Measurements from ENCODE around the gene KCP. TPM values are rescaled to one million over a fixed set of nuclear protein-coding genes. Genes with fewer than 3 reads are reported as not detected.
"Not testable (repeated sequence)": the region's sequence is repeated elsewhere in the genome, so short reads cannot be mapped to it uniquely, and the experiment has no call there.

The KCP gene
- total and polyA plus RNA-seq, 3 experiments from 2014 or later, result 0.84 to 1.1 TPM; not detected in 1

DNA sequence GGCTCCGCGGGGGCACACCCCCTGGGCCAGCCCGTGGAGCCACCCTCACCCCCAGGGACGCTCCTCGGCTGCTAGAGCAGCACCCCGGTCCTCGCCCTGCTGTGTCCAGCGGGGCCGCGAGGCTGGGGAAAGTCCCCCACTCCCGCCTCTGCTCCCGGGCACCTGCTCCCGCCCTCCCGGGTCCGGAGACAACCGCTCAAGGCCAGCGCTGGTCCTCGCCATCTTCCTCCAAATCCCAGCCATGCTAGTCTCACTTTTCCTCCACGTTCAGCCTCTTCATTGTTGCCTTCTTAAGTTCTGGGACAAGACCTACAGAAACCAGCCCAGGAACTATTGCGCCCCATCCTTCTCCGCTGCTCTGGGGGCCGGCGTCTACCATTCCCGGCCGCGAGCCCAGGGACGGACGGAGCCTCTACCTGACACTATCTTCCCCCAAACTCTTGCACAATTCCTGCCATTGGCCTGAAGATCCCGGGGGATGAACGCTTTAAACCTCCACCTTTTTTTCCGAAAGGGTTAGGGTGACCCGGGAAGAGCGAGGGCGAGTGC, 4.8 kb upstream of the KCP start:
- Histone ChIP-seq H3K4me3 (ENCODE audit: low read length) (no peak overlapping the region), H3K36me3 (ENCODE audit: insufficient read depth, low read length) (no peaks in the 10 kb centered on the region), H3K27ac (ENCODE audit: low read depth, low read length) (no peak overlapping the region), H3K27me3 (ENCODE audit: insufficient read depth, low read length, poor library complexity, severe bottlenecking) (peaks cover 24% of the 10 kb centered on the region), H3K4me1 (ENCODE audit: insufficient read depth, low read length) (no peaks in the 10 kb centered on the region), H3K9me3 (ENCODE audit: low read length) (no peaks in the 10 kb centered on the region)
- ChIA-PET POLR2A (no interaction called here), CTCF (no interaction called here)
- peak overlapping the region in 1 of 8 donors; percentile 64 for H3K27ac Mint-ChIP-seq
- H3K4me1 Mint-ChIP-seq, result peaks cover 7 to 19% (median 13%) of the 10 kb centered on the region in 3 donors
- no peaks in the 10 kb centered on the region for H3K9me3 Mint-ChIP-seq
- peak in 1 of 5 donors; percentile 30 for DNase-seq
- peaks cover 36 to 55% of the 10 kb centered on the region in 2 donors for H3K27me3 Mint-ChIP-seq
- no peaks in the 10 kb centered on the region for H3K36me3 Mint-ChIP-seq
- peak overlapping the region in 6 of 7 donors; percentile 55 to 82 (median 65) for H3K4me3 Mint-ChIP-seq

DNA sequence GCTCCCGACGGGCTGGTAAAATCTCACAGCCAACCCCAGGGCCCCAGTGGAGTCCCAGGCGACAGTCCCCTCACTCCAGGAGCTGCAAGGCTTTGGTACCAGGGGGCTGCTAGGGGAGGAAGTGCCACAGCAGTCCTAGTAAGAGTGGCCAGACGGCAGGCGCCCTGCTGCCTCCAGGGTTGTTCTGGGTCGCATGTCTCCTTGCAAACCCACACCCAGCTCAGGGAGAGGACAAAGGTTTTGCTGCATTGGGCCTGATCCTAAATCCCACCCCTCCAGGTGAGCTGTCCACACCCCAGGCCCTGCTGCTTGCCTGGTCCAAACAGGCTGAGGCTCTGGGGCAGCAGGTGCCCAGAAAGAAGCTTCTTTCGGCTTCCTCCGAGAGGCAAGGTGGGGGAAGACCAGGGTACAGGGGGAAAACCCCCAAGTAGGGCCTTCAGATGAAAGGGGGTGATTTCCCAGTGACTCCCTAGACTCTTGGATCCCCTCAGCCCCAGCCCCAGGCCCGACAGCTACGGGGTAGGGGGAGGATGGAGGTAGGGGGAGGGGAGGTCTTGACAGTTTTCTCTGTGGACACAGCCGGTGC, 4.2 kb upstream of the KCP start:
- H3K36me3 ChIP-seq (ENCODE audit: insufficient read depth, low read length), result no peaks in the 10 kb centered on the region
- no peaks in the 10 kb centered on the region for H3K36me3 Mint-ChIP-seq
- H3K27me3 ChIP-seq (ENCODE audit: insufficient read depth, low read length, poor library complexity, severe bottlenecking), result peaks cover 24% of the 10 kb centered on the region
- H3K9me3 Mint-ChIP-seq, result no peaks in the 10 kb centered on the region
- ChIA-PET POLR2A (no interaction called here), CTCF (no interaction called here)
- peaks cover 7 to 19% (median 13%) of the 10 kb centered on the region in 3 donors for H3K4me1 Mint-ChIP-seq
- H3K4me3 Mint-ChIP-seq, result peak overlapping the region in 3 of 7 donors; percentile 22 to 54 (median 37)
- no peaks in the 10 kb centered on the region for H3K9me3 ChIP-seq (ENCODE audit: low read length)
- no peak overlapping the region for H3K27ac ChIP-seq (ENCODE audit: low read depth, low read length)
- no peak overlapping the region for H3K4me3 ChIP-seq (ENCODE audit: low read length)
- H3K27ac Mint-ChIP-seq, result no peak overlapping the region
- H3K4me1 ChIP-seq (ENCODE audit: insufficient read depth, low read length), result no peaks in the 10 kb centered on the region
- peak in 1 of 5 donors; percentile 42 for DNase-seq
- H3K27me3 Mint-ChIP-seq, result peaks cover 40 to 59% of the 10 kb centered on the region in 2 donors

DNA sequence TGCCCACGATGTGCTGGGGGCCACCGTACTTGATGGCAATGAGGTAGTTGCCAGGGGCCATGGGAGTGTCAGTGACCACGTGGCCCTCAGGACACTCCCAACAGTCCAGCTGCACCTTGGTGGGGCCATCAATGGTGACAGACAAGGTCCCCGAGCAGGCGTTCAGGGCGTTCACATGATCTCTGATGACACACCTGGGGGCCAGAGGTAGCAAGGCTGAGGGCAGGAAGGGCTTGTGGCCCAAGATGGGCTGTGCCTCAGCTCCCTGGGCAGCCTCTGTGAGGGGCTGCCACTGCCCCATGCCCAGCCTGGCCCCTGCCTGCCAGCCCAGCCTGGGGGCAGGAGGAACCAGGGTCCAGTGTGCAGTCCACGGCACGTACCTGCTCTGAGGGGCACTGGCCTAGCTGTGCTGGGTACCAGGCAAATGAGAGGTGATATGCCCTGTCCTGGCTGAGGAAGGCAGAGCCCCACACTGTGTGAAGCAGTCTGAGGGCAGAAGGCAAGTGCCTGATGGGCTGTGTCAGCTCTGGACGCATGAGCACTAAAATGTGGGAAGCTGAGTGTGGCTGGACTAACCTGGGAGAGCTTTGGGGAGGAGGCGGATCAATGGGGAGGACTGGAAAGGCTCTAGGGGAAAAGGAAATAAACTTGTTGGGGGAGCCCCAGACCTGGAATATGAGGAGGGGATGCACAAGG, 3.5 kb upstream of the KCP start:
- H3K36me3 ChIP-seq (ENCODE audit: insufficient read depth, low read length), result no peaks in the 10 kb centered on the region
- Mint-ChIP-seq H3K27ac (no peak overlapping the region), H3K4me3 (peak overlapping the region in 1 of 7 donors; percentile 22), H3K27me3 (peaks cover 47 to 65% of the 10 kb centered on the region in 2 donors), H3K4me1 (peaks cover 7 to 19% (median 13%) of the 10 kb centered on the region in 3 donors), H3K36me3 (no peaks in the 10 kb centered on the region), H3K9me3 (no peaks in the 10 kb centered on the region)
- CTCF ChIA-PET, result no interaction called here
- no peak overlapping the region for H3K4me3 ChIP-seq (ENCODE audit: low read length)
- peak in 1 of 5 donors; percentile 44 for DNase-seq
- H3K27ac ChIP-seq (ENCODE audit: low read depth, low read length), result no peak overlapping the region
- no peaks in the 10 kb centered on the region for H3K9me3 ChIP-seq (ENCODE audit: low read length)
- H3K27me3 ChIP-seq (ENCODE audit: insufficient read depth, low read length, poor library complexity, severe bottlenecking), result peaks cover 24% of the 10 kb centered on the region
- no peaks in the 10 kb centered on the region for H3K4me1 ChIP-seq (ENCODE audit: insufficient read depth, low read length)
- POLR2A ChIA-PET, result no interaction called here

DNA sequence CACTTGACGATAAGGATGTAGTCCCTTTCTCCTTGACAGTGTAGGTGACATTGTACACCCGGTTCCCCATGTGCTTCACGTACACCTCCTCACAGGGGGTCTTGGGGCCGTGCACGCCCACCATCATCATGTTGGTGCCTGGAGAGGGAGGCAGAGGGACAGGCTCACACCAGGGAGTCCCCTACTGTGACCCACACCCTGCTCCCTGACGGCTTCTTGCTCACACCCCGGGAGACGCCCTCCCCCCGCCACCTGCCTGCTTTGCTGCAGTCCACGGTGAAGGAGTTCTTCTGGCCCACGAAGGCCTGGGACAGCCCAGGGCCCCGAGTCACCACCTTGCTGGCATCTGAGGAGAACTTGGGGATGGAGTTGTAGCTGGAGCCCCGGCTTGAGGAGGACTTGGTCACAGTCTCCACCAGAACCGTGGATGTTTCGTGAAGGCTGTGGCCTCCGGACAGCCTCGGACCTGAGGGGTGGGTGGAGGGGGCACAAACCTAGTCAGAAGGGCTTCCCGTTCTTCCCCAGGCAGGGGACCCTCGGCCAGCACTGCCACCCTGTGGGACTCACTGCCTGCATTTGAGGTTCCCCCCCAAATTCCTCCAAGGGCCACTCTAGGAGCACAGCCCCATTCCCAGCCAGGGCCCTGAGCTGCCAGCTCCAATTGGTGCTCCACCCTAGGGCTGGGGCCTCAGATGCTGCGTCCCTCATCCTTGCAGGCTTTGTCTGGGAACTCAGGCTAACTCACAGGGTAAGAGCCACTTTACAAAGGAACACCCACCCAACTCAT, 2.4 kb upstream of the KCP start:
- H3K9me3 ChIP-seq (ENCODE audit: low read length); POLR2A ChIA-PET; H3K4me3 ChIP-seq (ENCODE audit: low read length); H3K27ac ChIP-seq (ENCODE audit: low read depth, low read length); H3K36me3 ChIP-seq (ENCODE audit: insufficient read depth, low read length); H3K4me3 Mint-ChIP-seq; H3K36me3 Mint-ChIP-seq; H3K9me3 Mint-ChIP-seq; CTCF ChIA-PET; H3K4me1 ChIP-seq (ENCODE audit: insufficient read depth, low read length); H3K27ac Mint-ChIP-seq: not testable (repeated sequence)
- peaks cover 24% of the 10 kb centered on the region for H3K27me3 ChIP-seq (ENCODE audit: insufficient read depth, low read length, poor library complexity, severe bottlenecking)
- H3K27me3 Mint-ChIP-seq, result peaks cover 44 to 67% of the 10 kb centered on the region in 2 donors
- H3K4me1 Mint-ChIP-seq, result peaks cover 7 to 19% (median 13%) of the 10 kb centered on the region in 3 donors
- DNase-seq, result peak in 1 of 5 donors; percentile 14

DNA sequence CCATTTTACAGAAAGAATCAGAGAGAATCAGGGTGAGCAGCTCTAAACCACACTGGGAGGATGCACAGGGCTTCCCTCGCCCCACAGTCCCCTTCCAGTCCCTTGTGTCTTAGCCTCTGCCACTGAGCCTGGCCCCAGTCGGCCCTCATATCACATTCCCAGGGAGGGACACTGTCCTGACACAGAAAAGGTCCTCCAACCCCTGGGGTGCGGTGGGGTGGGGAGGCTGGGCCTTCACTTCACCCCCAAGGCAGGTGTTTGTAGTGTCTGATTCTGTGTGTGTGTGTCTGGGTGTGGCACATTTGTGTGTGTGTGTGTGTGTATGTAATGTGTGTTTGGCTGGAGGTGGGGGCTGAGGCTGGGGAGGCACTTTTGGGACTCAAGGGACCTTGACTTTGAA, 1.8 kb upstream of the KCP start:
- H3K4me3 Mint-ChIP-seq, result no peak overlapping the region
- no peak overlapping the region for H3K27ac Mint-ChIP-seq
- Histone ChIP-seq H3K27ac (ENCODE audit: low read depth, low read length) (no peak overlapping the region), H3K27me3 (ENCODE audit: insufficient read depth, low read length, poor library complexity, severe bottlenecking) (peaks cover 24% of the 10 kb centered on the region), H3K36me3 (ENCODE audit: insufficient read depth, low read length) (no peaks in the 10 kb centered on the region), H3K4me3 (ENCODE audit: low read length) (no peak overlapping the region), H3K4me1 (ENCODE audit: insufficient read depth, low read length) (no peaks in the 10 kb centered on the region), H3K9me3 (ENCODE audit: low read length) (no peaks in the 10 kb centered on the region)
- DNase-seq, result peak in 1 of 5 donors; percentile 17
- H3K36me3 Mint-ChIP-seq, result no peaks in the 10 kb centered on the region
- CTCF ChIA-PET, result no interaction called here
- no peaks in the 10 kb centered on the region for H3K9me3 Mint-ChIP-seq
- peaks cover 42 to 68% of the 10 kb centered on the region in 2 donors for H3K27me3 Mint-ChIP-seq
- POLR2A ChIA-PET, result no interaction called here
- H3K4me1 Mint-ChIP-seq, result peaks cover 7 to 19% (median 13%) of the 10 kb centered on the region in 3 donors

DNA sequence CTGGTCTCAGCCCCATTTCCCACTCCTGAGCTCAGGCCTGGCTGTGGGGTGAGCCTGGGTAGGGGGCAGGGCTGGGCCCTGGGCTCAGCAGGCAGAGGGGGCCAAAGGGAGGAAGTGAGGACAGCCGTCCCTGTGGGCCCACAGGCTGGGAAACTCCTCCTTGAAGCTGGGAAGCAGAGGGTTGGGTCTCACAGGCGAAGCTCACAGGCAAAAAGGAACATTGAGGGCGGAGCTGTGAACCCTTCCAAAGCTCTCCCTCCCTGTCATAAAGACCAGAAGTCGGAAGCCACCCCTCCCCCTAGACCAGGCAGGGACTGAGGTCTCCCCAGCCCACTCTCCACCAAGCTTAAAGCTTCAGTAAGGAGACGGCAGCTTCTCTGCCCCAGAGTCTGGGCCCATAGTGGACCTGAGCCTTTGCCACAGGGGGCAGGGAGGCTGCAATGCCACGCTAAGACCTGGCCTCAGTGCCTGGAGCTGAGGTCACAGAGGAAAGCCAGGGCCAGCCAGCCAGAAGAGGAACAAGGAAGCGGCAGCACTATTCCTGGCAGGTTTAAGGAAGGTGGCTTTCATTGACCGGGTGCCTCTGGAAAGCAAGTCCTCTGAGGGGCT, 1.0 kb upstream of the KCP start:
- Histone ChIP-seq H3K9me3 (ENCODE audit: low read length) (no peaks in the 10 kb centered on the region), H3K27ac (ENCODE audit: low read depth, low read length) (no peak overlapping the region), H3K4me3 (ENCODE audit: low read length) (no peak overlapping the region), H3K36me3 (ENCODE audit: insufficient read depth, low read length) (no peaks in the 10 kb centered on the region), H3K27me3 (ENCODE audit: insufficient read depth, low read length, poor library complexity, severe bottlenecking) (peaks cover 19% of the 10 kb centered on the region), H3K4me1 (ENCODE audit: insufficient read depth, low read length) (no peaks in the 10 kb centered on the region)
- POLR2A ChIA-PET, result no interaction called here
- Mint-ChIP-seq H3K4me1 (peaks cover 7 to 17% (median 13%) of the 10 kb centered on the region in 3 donors), H3K27me3 (peaks cover 40 to 64% of the 10 kb centered on the region in 2 donors), H3K9me3 (no peaks in the 10 kb centered on the region), H3K36me3 (no peaks in the 10 kb centered on the region), H3K4me3 (no peak overlapping the region), H3K27ac (no peak overlapping the region)
- CTCF ChIA-PET, result interaction anchor here (1.6 kb wide), 2 partner anchors 180 to 252 kb away, joined by 3 to 4 read pairs; no protein-coding TSS in a partner anchor
- peak in 1 of 5 donors; percentile 21 for DNase-seq

DNA sequence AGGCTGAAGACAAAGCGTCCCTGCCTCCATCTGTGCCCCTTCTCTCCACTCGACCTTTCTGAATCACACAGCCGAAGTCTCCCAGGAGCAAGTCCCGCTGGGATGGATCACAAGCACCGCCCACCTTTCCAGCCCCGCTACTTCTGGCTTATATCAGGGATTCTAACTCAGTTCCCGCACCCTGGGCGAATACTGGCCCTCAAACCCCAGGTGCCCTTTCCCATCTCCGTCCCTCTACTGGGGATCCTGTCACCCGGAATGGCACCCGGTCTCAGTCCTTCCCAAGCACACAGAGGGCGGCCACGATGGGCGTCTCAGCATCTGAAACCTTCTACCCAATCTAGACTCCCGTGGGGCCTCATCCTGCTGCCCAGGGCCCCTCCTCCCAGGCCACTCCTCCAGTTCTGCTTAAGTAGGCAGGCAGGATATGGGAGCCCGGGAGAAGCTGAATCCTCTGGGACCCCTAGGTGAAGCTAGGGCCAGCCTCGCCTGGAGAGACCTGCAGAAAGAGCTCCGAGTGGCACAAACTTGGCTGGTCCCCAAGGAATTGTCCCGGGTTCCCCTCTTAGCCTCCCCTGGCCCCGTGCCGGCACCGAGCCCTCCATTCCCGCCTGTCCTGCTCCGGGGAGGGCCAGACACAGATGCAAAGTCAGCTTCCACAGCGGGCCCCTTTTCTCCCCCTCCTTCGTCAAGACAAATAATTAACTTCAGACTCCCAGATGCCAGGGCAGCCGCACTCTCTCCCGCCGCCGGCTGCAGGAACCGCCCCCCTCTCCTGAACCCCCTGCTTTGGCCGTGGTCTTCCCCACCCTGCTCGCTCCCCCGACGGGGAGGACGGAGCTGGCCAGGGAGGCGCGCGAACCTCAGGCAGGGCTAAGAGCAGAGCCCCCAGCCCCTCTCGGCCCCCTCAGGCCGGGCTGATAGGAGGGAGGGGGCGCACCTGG, 612 bp downstream of the KCP start:
- H3K36me3 Mint-ChIP-seq, result no peaks in the 10 kb centered on the region
- H3K9me3 ChIP-seq (ENCODE audit: low read length), result no peaks in the 10 kb centered on the region
- peak in 1 of 5 donors; percentile 36 for DNase-seq
- peak overlapping the region in 1 of 8 donors; percentile 1 for H3K27ac Mint-ChIP-seq
- no peak overlapping the region for H3K4me3 ChIP-seq (ENCODE audit: low read length)
- H3K27me3 Mint-ChIP-seq, result peaks cover 35 to 63% of the 10 kb centered on the region in 2 donors
- peaks cover 3 to 8% (median 8%) of the 10 kb centered on the region in 3 donors for H3K4me1 Mint-ChIP-seq
- no peaks in the 10 kb centered on the region for H3K36me3 ChIP-seq (ENCODE audit: insufficient read depth, low read length)
- ChIA-PET POLR2A (no interaction called here), CTCF (interaction anchor here (0.9 to 2.1 kb wide), 4 partner anchors 26 to 254 kb away, joined by 3 to 5 read pairs (median 4); no protein-coding TSS in a partner anchor)
- no peak overlapping the region for H3K27ac ChIP-seq (ENCODE audit: low read depth, low read length)
- no peak overlapping the region for H3K4me3 Mint-ChIP-seq
- no peaks in the 10 kb centered on the region for H3K9me3 Mint-ChIP-seq
- no peaks in the 10 kb centered on the region for H3K4me1 ChIP-seq (ENCODE audit: insufficient read depth, low read length)
- peaks cover 16% of the 10 kb centered on the region for H3K27me3 ChIP-seq (ENCODE audit: insufficient read depth, low read length, poor library complexity, severe bottlenecking)

Measured in CD8-positive, alpha-beta memory T cell (primary cell).